WTC11 (cell line): Measurements from ENCODE around the gene CDH13. TPM values are rescaled to one million over a fixed set of nuclear protein-coding genes. Genes with fewer than 3 reads are reported as not detected.

Experiments
- ATAC-seq: fragments of 200-7000 bp; cut with Tn5 transposase; 2 replicates; pipeline ENCODE4 v1.10.0; 2021; ENCODE audit warnings: mild to moderate bottlenecking, moderate library complexity
- CTCF ChIA-PET: fragments of 300-600 bp; sonication (Branson Sonifier 250); formaldehyde crosslinking; loops from one replicate; lab custom pipeline; 2021; ENCODE audit warnings: antibody characterized with exemption; lab: Charles Lee
- POLR2A ChIA-PET: fragments of 350-600 bp; sonication (Branson Sonifier 250); formaldehyde crosslinking; loops from one replicate; lab custom pipeline; 2021; ENCODE audit warnings: antibody characterized with exemption; lab: Charles Lee
- DNase-seq: peaks from one replicate; pipeline ENCODE4 v3.0.0; 2021; ENCODE audit warnings: low spot score
- H3K27ac Mint-ChIP-seq: 2 replicates; pipeline ENCODE4 v1.8.0; 2021; ENCODE audit warnings: mixed read lengths
- H3K27me3 Mint-ChIP-seq: 2 replicates; pipeline ENCODE4 v1.8.0; 2021; ENCODE audit warnings: low read depth, mild to moderate bottlenecking, moderate library complexity, mixed read lengths
- H3K36me3 Mint-ChIP-seq: 2 replicates; pipeline ENCODE4 v1.8.0; 2021; ENCODE audit warnings: mixed read lengths
- H3K4me1 Mint-ChIP-seq: 2 replicates; pipeline ENCODE4 v1.8.0; 2022; ENCODE audit warnings: mixed read lengths
- H3K4me3 Mint-ChIP-seq: 2 replicates; pipeline ENCODE4 v1.8.0; 2021; ENCODE audit warnings: mild to moderate bottlenecking, moderate library complexity, mixed read lengths
- H3K9me3 Mint-ChIP-seq: 2 replicates; pipeline ENCODE4 v1.8.0; 2021; ENCODE audit warnings: mixed read lengths
- ARID4B ChIP-seq: sonication (generic); formaldehyde crosslinking; IDR thresholded peaks from 2 replicates; pipeline ENCODE4 v1.8.0; 2023; ENCODE audit warnings: missing genetic modification reagents, mild to moderate bottlenecking, borderline replicate concordance
- ATF3 ChIP-seq: sonication (generic); formaldehyde crosslinking; conservative IDR thresholded peaks from 2 replicates; pipeline ENCODE4 v1.8.1; 2022; ENCODE audit warnings: mild to moderate bottlenecking, missing genetic modification reagents
- ATF6 ChIP-seq: sonication (generic); formaldehyde crosslinking; IDR thresholded peaks from 2 replicates; pipeline ENCODE4 v1.8.1; 2023; ENCODE audit warnings: mild to moderate bottlenecking, missing genetic modification reagents
- CDX4 ChIP-seq: fragments of 250-450 bp; sonication (Bioruptor Pico); IDR thresholded peaks from 2 replicates; pipeline ENCODE4 v1.9.0; 2021; ENCODE audit warnings: moderate library complexity, mild to moderate bottlenecking, inconsistent platforms, borderline replicate concordance
- CREM ChIP-seq: sonication (generic); formaldehyde crosslinking; IDR thresholded peaks from 2 replicates; pipeline ENCODE4 v1.8.1; 2022; ENCODE audit warnings: mild to moderate bottlenecking, missing genetic modification reagents, moderate library complexity
- FOXP4 ChIP-seq: sonication (generic); formaldehyde crosslinking; IDR thresholded peaks from 2 replicates; pipeline ENCODE4 v1.8.0; 2022; ENCODE audit warnings: mild to moderate bottlenecking, missing genetic modification reagents
- PREB ChIP-seq: sonication (generic); formaldehyde crosslinking; IDR thresholded peaks from 2 replicates; pipeline ENCODE4 v1.8.1; 2022; ENCODE audit warnings: mild to moderate bottlenecking, missing genetic modification reagents, moderate library complexity, borderline replicate concordance
- SMAD4 ChIP-seq: sonication (generic); formaldehyde crosslinking; IDR thresholded peaks from 2 replicates; pipeline ENCODE4 v1.8.0; 2022; ENCODE audit warnings: mild to moderate bottlenecking, missing genetic modification reagents
- SP1 ChIP-seq: sonication (generic); formaldehyde crosslinking; conservative IDR thresholded peaks from 2 replicates; pipeline ENCODE4 v1.8.1; 2022; ENCODE audit warnings: missing genetic modification reagents
- TCF7 ChIP-seq: sonication (generic); formaldehyde crosslinking; IDR thresholded peaks from 2 replicates; pipeline ENCODE4 v1.8.0; 2022; ENCODE audit warnings: mild to moderate bottlenecking, low read depth, missing genetic modification reagents, moderate library complexity
- USF1 ChIP-seq: sonication (generic); formaldehyde crosslinking; IDR thresholded peaks from 2 replicates; pipeline ENCODE4 v1.8.0; 2022; ENCODE audit warnings: mild to moderate bottlenecking, missing genetic modification reagents
- ZNF281 ChIP-seq: sonication (generic); formaldehyde crosslinking; IDR thresholded peaks from 2 replicates; pipeline ENCODE4 v1.8.0; 2023; ENCODE audit warnings: mild to moderate bottlenecking, missing genetic modification reagents
- ZNF423 ChIP-seq: fragments of 250-450 bp; sonication (Bioruptor Pico); IDR thresholded peaks from 2 replicates; pipeline ENCODE4 v2.1.2; 2022; ENCODE audit warnings: mild to moderate bottlenecking, moderate library complexity
- ZSCAN18 ChIP-seq: fragments of 250-450 bp; sonication (Bioruptor Pico); IDR thresholded peaks from 2 replicates; pipeline ENCODE4 v2.1.2; 2022; ENCODE audit warnings: mild to moderate bottlenecking, moderate library complexity
- total RNA-seq: library from RNA; stranded (reverse); gene quantifications from 3 replicates; pipeline ENCODE4 v1.2.3, GENCODE V29; 2021

Gene CDH13
- total RNA-seq, 1 experiment from 2014 or later, result 0.81 TPM

- no peak for TF ChIP-seq ATF6 (CRISPR knock-in tag)
- TF ChIP-seq CDX4 (CRISPR knock-in tag), result no peak
- no peak for TF ChIP-seq FOXP4
- no peak for TF ChIP-seq ZSCAN18 (CRISPR knock-in tag)
- no peak for TF ChIP-seq CREM
- TF ChIP-seq ZNF423 (CRISPR knock-in tag), result no peak
- no peak for TF ChIP-seq ARID4B (CRISPR knock-in tag)
- TF ChIP-seq TCF7 (CRISPR knock-in tag), result no peak
Measured at GRCh38 chr16:83269048-83269447, 642.3 kb downstream of the CDH13 start (continued).

- POLR2A ChIA-PET, result no interaction called here
- Mint-ChIP-seq H3K36me3 (no peaks in the 10 kb centered on the region), H3K4me3 (no peak overlapping the region), H3K9me3 (0 out of 2 replicates have a peak, but pooled peaks cover 3% of the 10 kb centered on the region), H3K4me1 (no peaks in the 10 kb centered on the region), H3K27me3 (no peaks in the 10 kb centered on the region; the same call in 1 of the 2 replicates), H3K27ac (no peak overlapping the region)
- DNase-seq (no peak), ATAC-seq (no peak)
- no peak for TF ChIP-seq PREB (CRISPR knock-in tag)
- TF ChIP-seq SMAD4 (CRISPR knock-in tag), result no peak
- no peak for TF ChIP-seq ZNF281
- no peak for TF ChIP-seq SP1
- no peak for TF ChIP-seq ATF6 (CRISPR knock-in tag)
- TF ChIP-seq ATF3, result no peak
- TF ChIP-seq USF1 (CRISPR knock-in tag), result no peak
- CTCF ChIA-PET, result no interaction called here
Measured at GRCh38 chr16:83269541-83269940, 642.8 kb downstream of the CDH13 start.
